ENCODE results near the gene MSI2.

MSI2 gene

GRCh38 chr17:57332501-57332900 lies 76.2 kb downstream of the MSI2 start:
- Histone ChIP-seq H3K9ac (ENCODE audit: low read depth, low read length) (no peak overlapping the region), H3K9me3 (ENCODE audit: control insufficient read depth, insufficient read depth, low read length) (peaks cover 4% of the 10 kb centered on the region; the same call in 1 of the 2 replicates), H3K4me1 (ENCODE audit: insufficient read depth, low read length) (peaks cover 9% of the 10 kb centered on the region), H3K36me3 (ENCODE audit: insufficient read depth, low read length) (no peaks in the 10 kb centered on the region)

- H3K4me1 ChIP-seq (ENCODE audit: insufficient read depth, low read length): peaks cover 19% of the 10 kb centered on the region
- peaks cover 4% of the 10 kb centered on the region; the same call in 1 of the 2 replicates for H3K9me3 ChIP-seq (ENCODE audit: control insufficient read depth, insufficient read depth, low read length)
- no peaks in the 10 kb centered on the region for H3K36me3 ChIP-seq (ENCODE audit: insufficient read depth, low read length)
- H3K9ac ChIP-seq (ENCODE audit: low read depth, low read length): no peak overlapping the region
Measured at GRCh38 chr17:57335195-57335792, 79.0 kb downstream of the MSI2 start.

GRCh38 chr17:57337390-57337789 lies 81.1 kb downstream of the MSI2 start:
- Histone ChIP-seq H3K36me3 (ENCODE audit: insufficient read depth, low read length) (no peaks in the 10 kb centered on the region), H3K9me3 (ENCODE audit: control insufficient read depth, insufficient read depth, low read length) (peaks cover 4% of the 10 kb centered on the region; the same call in 1 of the 2 replicates), H3K9ac (ENCODE audit: low read depth, low read length) (no peak overlapping the region), H3K4me1 (ENCODE audit: insufficient read depth, low read length) (peaks cover 22% of the 10 kb centered on the region)

GRCh38 chr17:57338257-57338914 lies 82.1 kb downstream of the MSI2 start:
- Histone ChIP-seq H3K9ac (ENCODE audit: low read depth, low read length) (no peak overlapping the region), H3K4me1 (ENCODE audit: insufficient read depth, low read length) (peaks cover 22% of the 10 kb centered on the region), H3K9me3 (ENCODE audit: control insufficient read depth, insufficient read depth, low read length) (peaks cover 4% of the 10 kb centered on the region; the same call in 1 of the 2 replicates)

GRCh38 chr17:57340160-57340981 lies 84.0 kb downstream of the MSI2 start:
- Histone ChIP-seq H3K9ac (ENCODE audit: low read depth, low read length) (no peak overlapping the region), H3K36me3 (ENCODE audit: insufficient read depth, low read length) (no peaks in the 10 kb centered on the region), H3K9me3 (ENCODE audit: control insufficient read depth, insufficient read depth, low read length) (peaks cover 4% of the 10 kb centered on the region; the same call in 1 of the 2 replicates), H3K4me1 (ENCODE audit: insufficient read depth, low read length) (peaks cover 22% of the 10 kb centered on the region)

More at GRCh38 chr17:57338257-57338914, 82.1 kb downstream of the MSI2 start:
- H3K36me3 ChIP-seq (ENCODE audit: insufficient read depth, low read length): no peaks in the 10 kb centered on the region

GRCh38 chr17:57341611-57342540 lies 85.6 kb downstream of the MSI2 start:
- H3K9me3 ChIP-seq (ENCODE audit: control insufficient read depth, insufficient read depth, low read length): no peaks in the 10 kb centered on the region
- H3K4me1 ChIP-seq (ENCODE audit: insufficient read depth, low read length): peaks cover 22% of the 10 kb centered on the region
- H3K9ac ChIP-seq (ENCODE audit: low read depth, low read length): no peak overlapping the region
- no peaks in the 10 kb centered on the region for H3K36me3 ChIP-seq (ENCODE audit: insufficient read depth, low read length)

GRCh38 chr17:57342963-57343589 lies 86.8 kb downstream of the MSI2 start:
- peaks cover 22% of the 10 kb centered on the region for H3K4me1 ChIP-seq (ENCODE audit: insufficient read depth, low read length)

GRCh38 chr17:57343717-57344116 lies 87.4 kb downstream of the MSI2 start:
- H3K4me1 ChIP-seq (ENCODE audit: insufficient read depth, low read length): peaks cover 17% of the 10 kb centered on the region
- no peaks in the 10 kb centered on the region for H3K9me3 ChIP-seq (ENCODE audit: control insufficient read depth, insufficient read depth, low read length)
- H3K9ac ChIP-seq (ENCODE audit: low read depth, low read length): no peak overlapping the region
- no peaks in the 10 kb centered on the region for H3K36me3 ChIP-seq (ENCODE audit: insufficient read depth, low read length)

More at GRCh38 chr17:57342963-57343589, 86.8 kb downstream of the MSI2 start:
- Histone ChIP-seq H3K9ac (ENCODE audit: low read depth, low read length) (no peak overlapping the region), H3K36me3 (ENCODE audit: insufficient read depth, low read length) (no peaks in the 10 kb centered on the region), H3K9me3 (ENCODE audit: control insufficient read depth, insufficient read depth, low read length) (no peaks in the 10 kb centered on the region)

GRCh38 chr17:57344261-57344660 lies 87.9 kb downstream of the MSI2 start:
- Histone ChIP-seq H3K4me1 (ENCODE audit: insufficient read depth, low read length) (peaks cover 12% of the 10 kb centered on the region), H3K36me3 (ENCODE audit: insufficient read depth, low read length) (no peaks in the 10 kb centered on the region), H3K9me3 (ENCODE audit: control insufficient read depth, insufficient read depth, low read length) (no peaks in the 10 kb centered on the region), H3K9ac (ENCODE audit: low read depth, low read length) (no peak overlapping the region)

- Histone ChIP-seq H3K9ac (ENCODE audit: low read depth, low read length) (no peak overlapping the region), H3K9me3 (ENCODE audit: control insufficient read depth, insufficient read depth, low read length) (no peaks in the 10 kb centered on the region), H3K4me1 (ENCODE audit: insufficient read depth, low read length) (no peaks in the 10 kb centered on the region), H3K36me3 (ENCODE audit: insufficient read depth, low read length) (no peaks in the 10 kb centered on the region)
Measured at GRCh38 chr17:57349541-57350247, 93.4 kb downstream of the MSI2 start.

- Histone ChIP-seq H3K4me1 (ENCODE audit: insufficient read depth, low read length) (no peaks in the 10 kb centered on the region), H3K9ac (ENCODE audit: low read depth, low read length) (no peak overlapping the region), H3K36me3 (ENCODE audit: insufficient read depth, low read length) (no peaks in the 10 kb centered on the region), H3K9me3 (ENCODE audit: control insufficient read depth, insufficient read depth, low read length) (no peaks in the 10 kb centered on the region)
Measured at GRCh38 chr17:57350266-57350665, 93.9 kb downstream of the MSI2 start.

- peaks cover 14% of the 10 kb centered on the region; the same call in 1 of the 2 replicates for H3K4me1 ChIP-seq (ENCODE audit: insufficient read depth, low read length)
- H3K9ac ChIP-seq (ENCODE audit: low read depth, low read length): no peak overlapping the region
- no peaks in the 10 kb centered on the region for H3K36me3 ChIP-seq (ENCODE audit: insufficient read depth, low read length)
- H3K9me3 ChIP-seq (ENCODE audit: control insufficient read depth, insufficient read depth, low read length): no peaks in the 10 kb centered on the region
Measured at GRCh38 chr17:57352665-57353175, 96.4 kb downstream of the MSI2 start.

- peaks cover 14% of the 10 kb centered on the region; the same call in 1 of the 2 replicates for H3K4me1 ChIP-seq (ENCODE audit: insufficient read depth, low read length)
- H3K9ac ChIP-seq (ENCODE audit: low read depth, low read length): no peak overlapping the region
- no peaks in the 10 kb centered on the region for H3K36me3 ChIP-seq (ENCODE audit: insufficient read depth, low read length)
- no peaks in the 10 kb centered on the region for H3K9me3 ChIP-seq (ENCODE audit: control insufficient read depth, insufficient read depth, low read length)
Measured at GRCh38 chr17:57354673-57355072, 98.3 kb downstream of the MSI2 start.
